SH-SY5Y (cell line): ENCODE data around the gene KCNK5.

Experiments
- GATA2 ChIP-seq: IDR thresholded peaks from 2 replicates; pipeline ENCODE4 v1.6.1; 2011; ENCODE audit warnings: mild to moderate bottlenecking, low read depth, low read length
- GATA3 ChIP-seq: IDR thresholded peaks from 2 replicates; pipeline ENCODE4 v1.6.1; 2011; ENCODE audit warnings: low read depth, mild to moderate bottlenecking, low read length, moderate library complexity

- TF ChIP-seq GATA2 (no peak), GATA3 (no peak)
Observed at GRCh38 chr6:39143238-39143930, 85.9 kb downstream of the KCNK5 start.
